ENCODE data around the gene FAM13B.

The FAM13B gene

GRCh38 chr5:138064526-138064925 lies 31.6 kb upstream of the FAM13B start:
- H4K91ac ChIP-seq (ENCODE audit: low read length): no peak overlapping the region
- no peak overlapping the region for H3K27ac ChIP-seq (ENCODE audit: low read length, poor library complexity, severe bottlenecking)
- no peaks in the 10 kb centered on the region for H3K36me3 ChIP-seq (ENCODE audit: control insufficient read depth in 1 of 2, insufficient read depth in 2 of 2, low read depth in 1 of 2, low read length in 2 of 2)
- H2BK5ac ChIP-seq (ENCODE audit: low read depth, low read length, poor library complexity, severe bottlenecking): no peak overlapping the region
- H3K27me3 ChIP-seq (ENCODE audit: control insufficient read depth in 1 of 2, insufficient read depth in 1 of 2, low read length in 2 of 2): no peaks in the 10 kb centered on the region
- no peak for DNase-seq
- no peak overlapping the region for H3K4ac ChIP-seq (ENCODE audit: low read depth in 1 of 2, low read length in 2 of 2)
- peaks cover 2% of the 10 kb centered on the region for H3K4me1 ChIP-seq (ENCODE audit: control insufficient read depth, insufficient read depth, low read depth, low read length)
- no peak overlapping the region for H2AFZ ChIP-seq (ENCODE audit: low read depth, low read length)
- no peak overlapping the region for H2BK15ac ChIP-seq (ENCODE audit: low read depth, poor library complexity, severe bottlenecking)
- H3K23ac ChIP-seq (ENCODE audit: low read length in 2 of 2): no peak overlapping the region
- no peak overlapping the region for H3K4me2 ChIP-seq (ENCODE audit: low read length, poor library complexity, severe bottlenecking)
- no peak overlapping the region for H3K4me3 ChIP-seq (ENCODE audit: insufficient read depth in 1 of 2, low read depth in 1 of 2, low read length in 2 of 2)
- no peak overlapping the region for H2AK5ac ChIP-seq (ENCODE audit: low read length, severe bottlenecking)
- no peak overlapping the region for H3K14ac ChIP-seq (ENCODE audit: low read length in 2 of 2)
- H3K18ac ChIP-seq (ENCODE audit: low read depth in 1 of 2, low read length in 2 of 2): no peak overlapping the region
- no peak overlapping the region for H4K8ac ChIP-seq (ENCODE audit: low read length)
- H2BK120ac ChIP-seq (ENCODE audit: low read depth, low read length): no peak overlapping the region
- no peak overlapping the region for H2BK12ac ChIP-seq (ENCODE audit: low read length in 2 of 2)
- H3K79me1 ChIP-seq (replicated peaks; ENCODE audit: low read length, poor library complexity, severe bottlenecking): no peaks in the 10 kb centered on the region
- no peak overlapping the region for H3K9ac ChIP-seq (ENCODE audit: low read length)
- no peaks in the 10 kb centered on the region for H3K9me3 ChIP-seq (ENCODE audit: control insufficient read depth, low read length)

GRCh38 chr5:138054847-138055558 lies 22.1 kb upstream of the FAM13B start:
- Histone ChIP-seq H2BK15ac (ENCODE audit: low read depth, poor library complexity, severe bottlenecking) (no peak overlapping the region), H3K14ac (ENCODE audit: low read length in 2 of 2) (no peak overlapping the region), H3K27ac (ENCODE audit: low read length, poor library complexity, severe bottlenecking) (no peak overlapping the region), H3K4me2 (ENCODE audit: low read length, poor library complexity, severe bottlenecking) (no peak overlapping the region), H3K9me3 (ENCODE audit: control insufficient read depth, low read length) (no peaks in the 10 kb centered on the region), H3K23ac (ENCODE audit: low read length in 2 of 2) (no peak overlapping the region), H3K18ac (ENCODE audit: low read depth in 1 of 2, low read length in 2 of 2) (no peak overlapping the region), H3K36me3 (ENCODE audit: control insufficient read depth in 1 of 2, insufficient read depth in 2 of 2, low read depth in 1 of 2, low read length in 2 of 2) (no peaks in the 10 kb centered on the region), H3K27me3 (ENCODE audit: control insufficient read depth in 1 of 2, insufficient read depth in 1 of 2, low read length in 2 of 2) (peaks cover 15 to 22% of the 10 kb centered on the region in 2 experiments), H4K91ac (ENCODE audit: low read length) (no peak overlapping the region), H2AFZ (ENCODE audit: low read depth, low read length) (no peak overlapping the region), H3K4me3 (ENCODE audit: insufficient read depth in 1 of 2, low read depth in 1 of 2, low read length in 2 of 2) (peak overlapping the region in 1 of 2 experiments; percentile 70), H2AK5ac (ENCODE audit: low read length, severe bottlenecking) (no peak overlapping the region), H2BK5ac (ENCODE audit: low read depth, low read length, poor library complexity, severe bottlenecking) (no peak overlapping the region), H4K8ac (ENCODE audit: low read length) (no peak overlapping the region), H3K9ac (ENCODE audit: low read length) (no peak overlapping the region), H3K79me1 (replicated peaks; ENCODE audit: low read length, poor library complexity, severe bottlenecking) (no peaks in the 10 kb centered on the region), H2BK12ac (ENCODE audit: low read length in 2 of 2) (no peak overlapping the region), H2BK120ac (ENCODE audit: low read depth, low read length) (no peak overlapping the region), H3K4me1 (ENCODE audit: control insufficient read depth, insufficient read depth, low read depth, low read length) (no peaks in the 10 kb centered on the region), H3K4ac (ENCODE audit: low read depth in 1 of 2, low read length in 2 of 2) (no peak overlapping the region)
- no peak for DNase-seq
- WGBS: 45% methylated on average over 12 of the region's 13 CpGs

- Histone ChIP-seq H3K4me1 (ENCODE audit: control insufficient read depth, insufficient read depth, low read depth, low read length) (no peaks in the 10 kb centered on the region), H3K27ac (ENCODE audit: low read length, poor library complexity, severe bottlenecking) (no peak overlapping the region), H3K27me3 (ENCODE audit: control insufficient read depth in 1 of 2, insufficient read depth in 1 of 2, low read length in 2 of 2) (peaks cover 15 to 22% of the 10 kb centered on the region in 2 experiments), H3K4me2 (ENCODE audit: low read length, poor library complexity, severe bottlenecking) (no peak overlapping the region), H4K91ac (ENCODE audit: low read length) (no peak overlapping the region), H2AFZ (ENCODE audit: low read depth, low read length) (no peak overlapping the region), H3K9ac (ENCODE audit: low read length) (no peak overlapping the region), H2BK12ac (ENCODE audit: low read length in 2 of 2) (no peak overlapping the region), H3K4me3 (ENCODE audit: insufficient read depth in 1 of 2, low read depth in 1 of 2, low read length in 2 of 2) (no peak overlapping the region), H3K9me3 (ENCODE audit: control insufficient read depth, low read length) (no peaks in the 10 kb centered on the region), H3K18ac (ENCODE audit: low read depth in 1 of 2, low read length in 2 of 2) (no peak overlapping the region), H3K4ac (ENCODE audit: low read depth in 1 of 2, low read length in 2 of 2) (no peak overlapping the region), H4K8ac (ENCODE audit: low read length) (no peak overlapping the region), H2BK15ac (ENCODE audit: low read depth, poor library complexity, severe bottlenecking) (no peak overlapping the region), H2AK5ac (ENCODE audit: low read length, severe bottlenecking) (no peak overlapping the region), H3K23ac (ENCODE audit: low read length in 2 of 2) (no peak overlapping the region), H2BK120ac (ENCODE audit: low read depth, low read length) (no peak overlapping the region), H3K14ac (ENCODE audit: low read length in 2 of 2) (no peak overlapping the region), H3K36me3 (ENCODE audit: control insufficient read depth in 1 of 2, insufficient read depth in 2 of 2, low read depth in 1 of 2, low read length in 2 of 2) (no peaks in the 10 kb centered on the region), H3K79me1 (replicated peaks; ENCODE audit: low read length, poor library complexity, severe bottlenecking) (no peaks in the 10 kb centered on the region), H2BK5ac (ENCODE audit: low read depth, low read length, poor library complexity, severe bottlenecking) (no peak overlapping the region)
- no peak for DNase-seq
- 31% methylated on average over 3 of the region's 3 CpGs for WGBS
These were observed 21.3 kb upstream of the FAM13B start for GRCh38 chr5:138054206-138054605.

GRCh38 chr5:138053554-138053953 lies 20.7 kb upstream of the FAM13B start:
- no peaks in the 10 kb centered on the region for H3K36me3 ChIP-seq (ENCODE audit: control insufficient read depth in 1 of 2, insufficient read depth in 2 of 2, low read depth in 1 of 2, low read length in 2 of 2)
- H4K8ac ChIP-seq (ENCODE audit: low read length): no peak overlapping the region
- no peak overlapping the region for H2BK120ac ChIP-seq (ENCODE audit: low read depth, low read length)
- H2BK5ac ChIP-seq (ENCODE audit: low read depth, low read length, poor library complexity, severe bottlenecking): no peak overlapping the region
- H2BK15ac ChIP-seq (ENCODE audit: low read depth, poor library complexity, severe bottlenecking): no peak overlapping the region
- no peak overlapping the region for H3K23ac ChIP-seq (ENCODE audit: low read length in 2 of 2)
- no peak overlapping the region for H3K18ac ChIP-seq (ENCODE audit: low read depth in 1 of 2, low read length in 2 of 2)
- H3K9me3 ChIP-seq (ENCODE audit: control insufficient read depth, low read length): no peaks in the 10 kb centered on the region
- no peaks in the 10 kb centered on the region for H3K4me1 ChIP-seq (ENCODE audit: control insufficient read depth, insufficient read depth, low read depth, low read length)
- H2AFZ ChIP-seq (ENCODE audit: low read depth, low read length): no peak overlapping the region
- no peak overlapping the region for H4K91ac ChIP-seq (ENCODE audit: low read length)
- H2AK5ac ChIP-seq (ENCODE audit: low read length, severe bottlenecking): no peak overlapping the region
- no peak overlapping the region for H3K14ac ChIP-seq (ENCODE audit: low read length in 2 of 2)
- peaks cover 15 to 22% of the 10 kb centered on the region in 2 experiments for H3K27me3 ChIP-seq (ENCODE audit: control insufficient read depth in 1 of 2, insufficient read depth in 1 of 2, low read length in 2 of 2)
- no peak overlapping the region for H3K4me3 ChIP-seq (ENCODE audit: insufficient read depth in 1 of 2, low read depth in 1 of 2, low read length in 2 of 2)
- no peak for DNase-seq
- H3K4me2 ChIP-seq (ENCODE audit: low read length, poor library complexity, severe bottlenecking): no peak overlapping the region
- H2BK12ac ChIP-seq (ENCODE audit: low read length in 2 of 2): no peak overlapping the region
- H3K4ac ChIP-seq (ENCODE audit: low read depth in 1 of 2, low read length in 2 of 2): no peak overlapping the region
- no peaks in the 10 kb centered on the region for H3K79me1 ChIP-seq (replicated peaks; ENCODE audit: low read length, poor library complexity, severe bottlenecking)
- WGBS: 93% methylated on average over 2 of the region's 3 CpGs
- no peak overlapping the region for H3K27ac ChIP-seq (ENCODE audit: low read length, poor library complexity, severe bottlenecking)
- H3K9ac ChIP-seq (ENCODE audit: low read length): no peak overlapping the region
